K562 (cell line): ENCODE data around the gene THAP11. TPM values are rescaled to one million over a fixed set of nuclear protein-coding genes. Genes with fewer than 3 reads are reported as not detected.

Source experiments
- CBX8 ChIP-seq: fragments of 200-600 bp; sonication (generic); IDR thresholded peaks from 2 replicates; pipeline ENCODE4 v1.6.1; 2012; ENCODE audit warnings: borderline replicate concordance, mixed run types, low read depth, mild to moderate bottlenecking, moderate library complexity, mixed read lengths, low read length, control low read depth, inconsistent platforms; ENCODE audit not compliant: poor library complexity, severe bottlenecking; ENCODE audit errors: extremely low read depth
- ETV6 ChIP-seq, 3 experiments: fragments of 150-350 bp in 1 of 3; sonication (generic) in 1 of 3; formaldehyde crosslinking in 1 of 3; IDR thresholded peaks; 2 replicates each; pipeline versions ENCODE4 v1.6.1 to v1.8.0; 2014 to 2022; ENCODE audit warnings: borderline replicate concordance in 2 of 3, low read depth in 2 of 3, antibody characterized with exemption in 1 of 3, low read length in 1 of 3, mild to moderate bottlenecking in 1 of 3, missing genetic modification reagents in 1 of 3
- FOXP1 ChIP-seq: sonication (generic); formaldehyde crosslinking; IDR thresholded peaks from 2 replicates; pipeline ENCODE4 v1.8.0; 2022; ENCODE audit warnings: mild to moderate bottlenecking, missing genetic modification reagents
- KLF13 ChIP-seq: fragments of 450-650 bp; IDR thresholded peaks from 2 replicates; pipeline ENCODE4 v1.6.1; 2016; ENCODE audit warnings: missing genetic modification characterization, low read depth, mild to moderate bottlenecking, missing compliant biosample characterization, moderate library complexity, borderline replicate concordance
- MAZ ChIP-seq, 2 experiments: fragments of 450-650 bp in 1 of 2; sonication (generic) in 1 of 2; formaldehyde crosslinking; IDR thresholded peaks in 1 of 2; conservative IDR thresholded peaks in 1 of 2; 2 replicates each; pipeline versions ENCODE4 v1.4.0 to v1.5.0; 2020; ENCODE audit warnings: mild to moderate bottlenecking in 1 of 2, missing genetic modification reagents in 1 of 2
- MTF1 ChIP-seq: fragments of 250-450 bp; sonication (Bioruptor Pico); IDR thresholded peaks from 2 replicates; pipeline ENCODE4 v1.9.0; 2021; ENCODE audit warnings: moderate library complexity, mild to moderate bottlenecking, inconsistent platforms, borderline replicate concordance
- NUFIP1 ChIP-seq: fragments of 450-650 bp; IDR thresholded peaks from 2 replicates; pipeline ENCODE4 v1.6.1; 2018; ENCODE audit not compliant: partially characterized antibody
- PHF21A ChIP-seq: fragments of 450-650 bp; IDR thresholded peaks from 2 replicates; pipeline ENCODE4 v1.6.1; 2017; ENCODE audit warnings: low read depth, borderline replicate concordance
- RCOR1 ChIP-seq, 2 experiments: IDR thresholded peaks; 2 replicates each; pipeline ENCODE4 v1.6.1; 2012; ENCODE audit warnings: low read depth in 2 of 2, low read length in 2 of 2, borderline replicate concordance in 1 of 2, improper control_type of control experiment in 1 of 2
- RNF2 ChIP-seq: sonication (generic); IDR thresholded peaks from 2 replicates; pipeline ENCODE4 v1.6.1; 2016
- SMARCC2 ChIP-seq: fragments of 450-650 bp; IDR thresholded peaks from 2 replicates; pipeline ENCODE4 v1.6.1; 2017; ENCODE audit warnings: antibody characterized with exemption, moderate library complexity, mild to moderate bottlenecking, low read depth
- SOX6 ChIP-seq: fragments of 450-650 bp; IDR thresholded peaks from 2 replicates; pipeline ENCODE4 v1.6.1; 2014; ENCODE audit warnings: mild to moderate bottlenecking
- TBP ChIP-seq: optimal IDR thresholded peaks from 2 replicates; pipeline ENCODE3; 2011; ENCODE audit warnings: low read depth, low read length, improper control_type of control experiment
- ZBTB7A ChIP-seq: IDR thresholded peaks from 2 replicates; pipeline ENCODE4 v1.6.1; 2011; ENCODE audit warnings: low read depth, mild to moderate bottlenecking, low read length, moderate library complexity, borderline replicate concordance; ENCODE audit not compliant: control insufficient read depth
- ZKSCAN8 ChIP-seq: fragments of 200-800 bp; sonication (Bioruptor generic); IDR thresholded peaks from 2 replicates; pipeline ENCODE4 v1.6.1; 2016; ENCODE audit warnings: missing genetic modification characterization, missing compliant biosample characterization
- polyA plus RNA-seq, 8 experiments: library from polyadenylated mRNA; depleted of rRNA in 4 of 8; stranded (reverse) in 5 of 8; unstranded in 3 of 8; fragments of >200 nt; fragmentation: Nextera tagmentation in 2 of 8; fragmentation: Illumina TruSeq in 1 of 8; extraction: Ambion mirVana in 2 of 8; extraction: Trizol in 1 of 8; gene quantifications; 2 replicates each; pipeline versions ENCODE4 v1.2.1 to v1.2.3, GENCODE V29; 2011 to 2014; ENCODE audit warnings: inconsistent platforms in 1 of 8, missing spikeins in 1 of 8
- total RNA-seq, 7 experiments: library from RNA; depleted of rRNA in 6 of 7; stranded (reverse); fragments of >200 nt in 6 of 7; fragmentation: Illumina TruSeq in 2 of 7; extraction: Trizol in 2 of 7; gene quantifications; 2 replicates each; pipeline versions ENCODE4 v1.2.1 to v1.2.3, GENCODE V29; 2011 to 2021; ENCODE audit warnings: low replicate concordance in 1 of 7
- TF ChIP-seq, protein P1 (sequence below): sonication (generic); formaldehyde crosslinking; IDR thresholded peaks from 2 replicates; pipeline ENCODE4 v1.8.0; 2022; ENCODE audit warnings: mild to moderate bottlenecking, missing genetic modification reagents
- TF ChIP-seq, protein P2 (sequence below): sonication (generic); formaldehyde crosslinking; IDR thresholded peaks from 2 replicates; pipeline ENCODE4 v1.8.0; 2022; ENCODE audit warnings: missing genetic modification reagents, mild to moderate bottlenecking, borderline replicate concordance
- TF ChIP-seq, protein P3 (sequence below): fragments of 250-450 bp; sonication (Bioruptor Pico); IDR thresholded peaks from 2 replicates; pipeline ENCODE4 v1.8.0; 2021; ENCODE audit warnings: mild to moderate bottlenecking, moderate library complexity

The THAP11 gene
- total and polyA plus RNA-seq, 9 of the 15 experiments (the other 6 are each of a cell fraction or from before 2014, with no cell fraction given): 2.4 to 31.6 (median 21.4) TPM

DNA sequence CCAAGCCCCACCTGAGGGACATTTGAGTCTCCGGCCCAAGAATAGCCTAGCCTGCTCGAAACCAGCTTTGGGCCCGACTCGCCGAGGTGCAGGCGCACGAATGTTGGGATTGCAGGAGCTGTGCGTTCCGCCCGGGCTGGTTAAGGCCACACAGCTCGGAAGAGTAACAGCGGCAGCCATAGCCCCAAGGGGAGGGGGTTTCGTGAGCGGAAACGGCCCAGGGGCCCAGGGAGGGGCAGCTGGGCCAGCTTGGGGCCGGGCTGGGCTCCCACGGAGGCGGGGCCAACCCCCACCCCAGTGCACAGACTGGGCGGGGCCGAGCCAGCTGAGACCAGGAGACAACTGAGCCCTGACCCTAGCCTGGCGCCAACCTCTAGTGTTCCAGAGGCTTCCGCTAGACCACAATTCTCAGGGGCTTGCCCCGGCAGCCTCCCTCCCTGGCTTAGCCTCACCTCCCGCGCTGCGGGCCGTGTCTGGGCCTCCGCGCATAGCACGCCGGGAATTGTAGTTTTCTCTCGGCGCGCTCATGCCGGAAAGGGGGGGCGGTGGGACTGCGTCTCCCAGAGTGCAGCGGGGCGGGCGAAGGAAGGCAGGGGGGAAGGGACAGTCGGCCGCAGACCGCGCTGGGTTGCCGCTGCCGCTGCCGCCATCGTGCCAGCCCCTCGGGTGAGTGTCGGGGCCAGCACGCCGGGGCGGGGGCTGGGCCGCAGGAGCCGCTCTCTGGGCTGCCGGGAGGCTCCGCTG lies 4.4 kb downstream of the THAP11 start, which contains the start of gene NUTF2 (continued):
- TF ChIP-seq, protein P1, sequence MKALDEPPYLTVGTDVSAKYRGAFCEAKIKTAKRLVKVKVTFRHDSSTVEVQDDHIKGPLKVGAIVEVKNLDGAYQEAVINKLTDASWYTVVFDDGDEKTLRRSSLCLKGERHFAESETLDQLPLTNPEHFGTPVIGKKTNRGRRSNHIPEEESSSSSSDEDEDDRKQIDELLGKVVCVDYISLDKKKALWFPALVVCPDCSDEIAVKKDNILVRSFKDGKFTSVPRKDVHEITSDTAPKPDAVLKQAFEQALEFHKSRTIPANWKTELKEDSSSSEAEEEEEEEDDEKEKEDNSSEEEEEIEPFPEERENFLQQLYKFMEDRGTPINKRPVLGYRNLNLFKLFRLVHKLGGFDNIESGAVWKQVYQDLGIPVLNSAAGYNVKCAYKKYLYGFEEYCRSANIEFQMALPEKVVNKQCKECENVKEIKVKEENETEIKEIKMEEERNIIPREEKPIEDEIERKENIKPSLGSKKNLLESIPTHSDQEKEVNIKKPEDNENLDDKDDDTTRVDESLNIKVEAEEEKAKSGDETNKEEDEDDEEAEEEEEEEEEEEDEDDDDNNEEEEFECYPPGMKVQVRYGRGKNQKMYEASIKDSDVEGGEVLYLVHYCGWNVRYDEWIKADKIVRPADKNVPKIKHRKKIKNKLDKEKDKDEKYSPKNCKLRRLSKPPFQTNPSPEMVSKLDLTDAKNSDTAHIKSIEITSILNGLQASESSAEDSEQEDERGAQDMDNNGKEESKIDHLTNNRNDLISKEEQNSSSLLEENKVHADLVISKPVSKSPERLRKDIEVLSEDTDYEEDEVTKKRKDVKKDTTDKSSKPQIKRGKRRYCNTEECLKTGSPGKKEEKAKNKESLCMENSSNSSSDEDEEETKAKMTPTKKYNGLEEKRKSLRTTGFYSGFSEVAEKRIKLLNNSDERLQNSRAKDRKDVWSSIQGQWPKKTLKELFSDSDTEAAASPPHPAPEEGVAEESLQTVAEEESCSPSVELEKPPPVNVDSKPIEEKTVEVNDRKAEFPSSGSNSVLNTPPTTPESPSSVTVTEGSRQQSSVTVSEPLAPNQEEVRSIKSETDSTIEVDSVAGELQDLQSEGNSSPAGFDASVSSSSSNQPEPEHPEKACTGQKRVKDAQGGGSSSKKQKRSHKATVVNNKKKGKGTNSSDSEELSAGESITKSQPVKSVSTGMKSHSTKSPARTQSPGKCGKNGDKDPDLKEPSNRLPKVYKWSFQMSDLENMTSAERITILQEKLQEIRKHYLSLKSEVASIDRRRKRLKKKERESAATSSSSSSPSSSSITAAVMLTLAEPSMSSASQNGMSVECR (CRISPR knock-in tag): peak; percentile 96
- TF ChIP-seq MTF1 (CRISPR knock-in tag) (no peak), MAZ (CRISPR knock-in tag; conservative IDR thresholded peaks at IDR 0.05 in 1 of 2, IDR thresholded peaks at IDR 0.05 in 1 of 2) (peak; percentile 94 to 98), SMARCC2 (no peak), PHF21A (peak; percentile 1; the same call in 1 of the 2 replicates), TBP (peak; percentile 76), FOXP1 (CRISPR knock-in tag) (peak; percentile 81), RNF2 (peak; percentile 88), ZKSCAN8 (CRISPR knock-in tag) (no peak), RCOR1 (IDR thresholded peaks at IDR 0.05; ENCODE audit: borderline replicate concordance in 1 of 2, low read depth in 2 of 2, low read length in 2 of 2) (no peak), SOX6 (peak; percentile 62), ZBTB7A (peak; percentile 19), CBX8 (no peak), NUFIP1 (no peak), KLF13 (tag) (peak; percentile 54; the same call in 1 of the 2 replicates), ETV6 (IDR thresholded peaks at IDR 0.05; ENCODE audit: borderline replicate concordance in 1 of 2, low read depth in 2 of 2, low read length in 1 of 2) (peak in 1 of 2 experiments; percentile 33; a peak in 1 of 4 replicates), ETV6 (CRISPR knock-in tag; IDR thresholded peaks at IDR 0.05; ENCODE audit: borderline replicate concordance) (no peak)
- TF ChIP-seq, protein P2, sequence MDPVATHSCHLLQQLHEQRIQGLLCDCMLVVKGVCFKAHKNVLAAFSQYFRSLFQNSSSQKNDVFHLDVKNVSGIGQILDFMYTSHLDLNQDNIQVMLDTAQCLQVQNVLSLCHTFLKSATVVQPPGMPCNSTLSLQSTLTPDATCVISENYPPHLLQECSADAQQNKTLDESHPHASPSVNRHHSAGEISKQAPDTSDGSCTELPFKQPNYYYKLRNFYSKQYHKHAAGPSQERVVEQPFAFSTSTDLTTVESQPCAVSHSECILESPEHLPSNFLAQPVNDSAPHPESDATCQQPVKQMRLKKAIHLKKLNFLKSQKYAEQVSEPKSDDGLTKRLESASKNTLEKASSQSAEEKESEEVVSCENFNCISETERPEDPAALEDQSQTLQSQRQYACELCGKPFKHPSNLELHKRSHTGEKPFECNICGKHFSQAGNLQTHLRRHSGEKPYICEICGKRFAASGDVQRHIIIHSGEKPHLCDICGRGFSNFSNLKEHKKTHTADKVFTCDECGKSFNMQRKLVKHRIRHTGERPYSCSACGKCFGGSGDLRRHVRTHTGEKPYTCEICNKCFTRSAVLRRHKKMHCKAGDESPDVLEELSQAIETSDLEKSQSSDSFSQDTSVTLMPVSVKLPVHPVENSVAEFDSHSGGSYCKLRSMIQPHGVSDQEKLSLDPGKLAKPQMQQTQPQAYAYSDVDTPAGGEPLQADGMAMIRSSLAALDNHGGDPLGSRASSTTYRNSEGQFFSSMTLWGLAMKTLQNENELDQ (CRISPR knock-in tag): no peak
- TF ChIP-seq, protein P3, sequence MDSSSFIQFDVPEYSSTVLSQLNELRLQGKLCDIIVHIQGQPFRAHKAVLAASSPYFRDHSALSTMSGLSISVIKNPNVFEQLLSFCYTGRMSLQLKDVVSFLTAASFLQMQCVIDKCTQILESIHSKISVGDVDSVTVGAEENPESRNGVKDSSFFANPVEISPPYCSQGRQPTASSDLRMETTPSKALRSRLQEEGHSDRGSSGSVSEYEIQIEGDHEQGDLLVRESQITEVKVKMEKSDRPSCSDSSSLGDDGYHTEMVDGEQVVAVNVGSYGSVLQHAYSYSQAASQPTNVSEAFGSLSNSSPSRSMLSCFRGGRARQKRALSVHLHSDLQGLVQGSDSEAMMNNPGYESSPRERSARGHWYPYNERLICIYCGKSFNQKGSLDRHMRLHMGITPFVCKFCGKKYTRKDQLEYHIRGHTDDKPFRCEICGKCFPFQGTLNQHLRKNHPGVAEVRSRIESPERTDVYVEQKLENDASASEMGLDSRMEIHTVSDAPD (CRISPR knock-in tag): no peak
